GM12878 (cell line): ENCODE results near the gene PITPNC1. TPM values are rescaled to one million over a fixed set of nuclear protein-coding genes. Genes with fewer than 3 reads are reported as not detected.

Source experiments
- ATAC-seq: fragments of 200-7000 bp; cut with Tn5 transposase; 3 replicates; pipeline ENCODE4 v1.9.1; 2020; ENCODE audit warnings: mild to moderate bottlenecking, moderate library complexity
- BruUV-seq: library from RNA; stranded (reverse); fragments of 400-500 nt; replicated peaks from 2 replicates; lab custom pipeline; 2021; lab: Mats Ljungman, UMichigan
- CTCF ChIA-PET: fragments of 300-600 bp; sonication (Branson Sonifier 250); formaldehyde crosslinking; extraction: SDS; loops from one replicate; lab custom pipeline; 2021; ENCODE audit warnings: inconsistent platforms; lab: Yijun Ruan, JAX
- POLR2A ChIA-PET: fragments of 350-600 bp; formaldehyde crosslinking; extraction: SDS; loops from one replicate; lab custom pipeline; 2021; ENCODE audit warnings: inconsistent platforms; lab: Charles Lee
- RAD21 ChIA-PET: fragments of 300-600 bp; sonication (Branson Sonifier 250); formaldehyde crosslinking; loops from one replicate; lab custom pipeline; 2023; ENCODE audit warnings: antibody characterized with exemption; ENCODE audit not compliant: unreplicated experiment; lab: Charles Lee
- SMC1A ChIA-PET: fragments of 300-600 bp; sonication (Branson Sonifier 250); formaldehyde crosslinking; loops from one replicate; lab custom pipeline; 2023; ENCODE audit not compliant: unreplicated experiment, uncharacterized antibody; lab: Charles Lee
- DNase-seq: peaks from one replicate; pipeline ENCODE4 v3.0.0-alpha.2; 2011; ENCODE audit warnings: low read depth, low spot score
- FAIRE-seq: peaks from 3 replicates; lab custom pipeline; 2011; peaks lifted over from hg19 to GRCh38; lab: Jason Lieb, UNC
- H2AFZ ChIP-seq: 2 replicates; pipeline ENCODE4 v1.6.0; 2011; ENCODE audit warnings: low read depth, low read length, control low read depth; ENCODE audit not compliant: control insufficient read depth
- H3K27ac ChIP-seq: 2 replicates; pipeline ENCODE4 v1.5.1; 2011; ENCODE audit warnings: control low read depth; ENCODE audit not compliant: control insufficient read depth, insufficient read depth
- H3K27me3 ChIP-seq, 2 experiments: replicated peaks in 1 of 2; 2 replicates each; pipeline versions ENCODE4 v1.6.0 to v1.6.1; 2011; ENCODE audit warnings: low read length in 1 of 2; ENCODE audit not compliant: control insufficient read depth in 2 of 2, insufficient read depth in 2 of 2
- H3K36me3 ChIP-seq, 2 experiments: 2 replicates each; pipeline ENCODE4 v1.5.1; 2011; ENCODE audit warnings: low read length in 1 of 2; ENCODE audit not compliant: control insufficient read depth in 2 of 2, insufficient read depth in 2 of 2
- H3K4me1 ChIP-seq: 2 replicates; pipeline ENCODE4 v1.6.1; 2011; ENCODE audit warnings: mild to moderate bottlenecking, low read length, moderate library complexity, mixed read lengths; ENCODE audit not compliant: control insufficient read depth, insufficient read depth
- H3K4me2 ChIP-seq: 2 replicates; pipeline ENCODE4 v1.6.0; 2011; ENCODE audit warnings: control low read depth; ENCODE audit not compliant: control insufficient read depth, insufficient read depth
- H3K4me3 ChIP-seq: fragments of 200-600 bp; sonication (generic); 2 replicates; pipeline ENCODE4 v1.5.1; 2016
- H3K79me2 ChIP-seq: 2 replicates; pipeline ENCODE4 v1.6.0; 2011; ENCODE audit warnings: low read length; ENCODE audit not compliant: control insufficient read depth, insufficient read depth
- H3K9ac ChIP-seq: 2 replicates; pipeline ENCODE4 v1.8.0; 2011; ENCODE audit warnings: low read length, control low read depth, mixed read lengths; ENCODE audit not compliant: control insufficient read depth, insufficient read depth
- H3K9me3 ChIP-seq: replicated peaks from 3 replicates; pipeline ENCODE4 v1.5.1; 2011; ENCODE audit warnings: mild to moderate bottlenecking, low read length; ENCODE audit not compliant: control insufficient read depth, insufficient read depth
- H4K20me1 ChIP-seq: 2 replicates; pipeline ENCODE4 v1.6.0; 2011; ENCODE audit not compliant: control insufficient read depth, insufficient read depth
- EZH2 ChIP-seq: IDR thresholded peaks from 2 replicates; pipeline ENCODE4 v1.6.1; 2012; ENCODE audit warnings: low read depth, mild to moderate bottlenecking, control low read depth, inconsistent platforms, low read length, borderline replicate concordance; ENCODE audit not compliant: control insufficient read depth
- FOXK2 ChIP-seq: fragments of 450-650 bp; IDR thresholded peaks from 2 replicates; pipeline ENCODE4 v1.6.1; 2017; ENCODE audit warnings: mild to moderate bottlenecking, moderate library complexity
- HDAC6 ChIP-seq: fragments of 200-600 bp; sonication (generic); IDR thresholded peaks from one replicate; pipeline ENCODE4 v1.8.0; 2017; ENCODE audit warnings: antibody characterized with exemption; ENCODE audit not compliant: unreplicated experiment
- TCF7 ChIP-seq: IDR thresholded peaks from 2 replicates; pipeline ENCODE4 v1.6.1; 2014; ENCODE audit warnings: antibody characterized with exemption, borderline replicate concordance
- YY1 ChIP-seq: IDR thresholded peaks from 2 replicates; pipeline ENCODE4 v1.6.1; 2011; ENCODE audit warnings: low read depth, mild to moderate bottlenecking, low read length
- WGBS: methylation state at CpG from one replicate; pipeline ENCODE4 v1.1.6; 2016; ENCODE audit warnings: low lambda C conversion rate; ENCODE audit not compliant: insufficient replicate concordance, insufficient coverage; ENCODE audit errors: missing lambda C conversion rate; 5-methylcytosine and 5-hydroxymethylcytosine counted together
- in situ Hi-C: fragments of 300-500 bp; cut with MboI; formaldehyde crosslinking; loops from 9 replicates; pipeline ENCODE4 v1.14.3; 2018; ENCODE audit warnings: mixed read lengths
- intact Hi-C: fragments of 100-400 bp; cut with micrococcal nuclease; formaldehyde crosslinking; loops from one replicate; pipeline ENCODE4 v1.14.2; 2022; ENCODE audit not compliant: unreplicated experiment
- polyA plus RNA-seq, 11 experiments: library from polyadenylated mRNA; depleted of rRNA in 4 of 11; unstranded in 6 of 11; stranded (reverse) in 5 of 11; fragments of >200 nt; fragmentation: Nextera tagmentation in 4 of 11; fragmentation: Illumina TruSeq in 1 of 11; extraction: Ambion mirVana in 4 of 11; extraction: Trizol in 1 of 11; gene quantifications; 1 replicate in 1 of 11; 2 replicates in 10 of 11; pipeline versions ENCODE4 v1.2.1 to v1.2.3, GENCODE V29; 2011 to 2016; ENCODE audit warnings: inconsistent platforms in 2 of 11, missing spikeins in 2 of 11, low read depth in 1 of 11
- total RNA-seq, 4 experiments: library from RNA; depleted of rRNA in 3 of 4; stranded (reverse); fragments of >200 nt in 3 of 4; fragmentation: Illumina TruSeq in 1 of 4; extraction: Trizol in 1 of 4; gene quantifications; 2 replicates each; pipeline versions ENCODE4 v1.2.1 to v1.2.3, GENCODE V29; 2013 to 2021
- TF ChIP-seq, protein P1 (sequence below): fragments of 450-650 bp; IDR thresholded peaks from 2 replicates; pipeline ENCODE4 v1.6.1; 2017; ENCODE audit warnings: borderline replicate concordance
- TF ChIP-seq, protein P2 (sequence below): fragments of 450-650 bp; IDR thresholded peaks from 2 replicates; pipeline ENCODE4 v1.6.1; 2017; ENCODE audit warnings: low read depth, mild to moderate bottlenecking, moderate library complexity

PITPNC1 gene
- total and polyA plus RNA-seq, 10 of the 15 experiments (the other 5 are each of a cell fraction or from before 2014, with no cell fraction given) = 12.2 to 62.4 (median 47.3) TPM

DNA sequence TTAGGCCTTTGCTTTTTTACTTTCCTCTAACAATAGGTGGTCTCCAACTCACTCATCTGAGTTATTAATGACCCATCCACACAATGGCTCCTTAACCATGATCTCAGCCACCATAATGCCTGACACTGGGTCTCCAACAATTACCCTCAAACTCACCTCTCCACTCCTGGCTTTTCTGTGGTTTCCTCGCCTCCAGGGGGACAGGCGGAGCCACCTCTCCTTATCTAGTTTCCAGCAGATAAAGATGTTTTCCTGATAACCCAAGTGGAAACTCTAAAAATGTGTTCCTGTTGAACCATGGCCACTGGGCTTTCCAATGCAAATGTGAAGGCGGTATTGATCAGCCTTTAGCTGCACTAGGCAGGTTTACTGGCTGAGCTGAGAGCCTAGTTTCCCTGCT, 331.3 kb downstream of the PITPNC1 start:
- CTCF ChIA-PET = interaction anchor here (0.6 to 1.8 kb wide), 5 partner anchors 10 to 347 kb away, joined by 3 to 5 read pairs (median 3); no protein-coding TSS in a partner anchor
- no peak for FAIRE-seq
- SMC1A ChIA-PET = interaction anchor here (0.8 to 1.2 kb wide), 3 partner anchors 18 to 197 kb away, joined by 3 read pairs; no protein-coding TSS in a partner anchor
- H3K9ac ChIP-seq = no peak overlapping the region
- H3K27me3 ChIP-seq = no peaks in the 10 kb centered on the region
- RAD21 ChIA-PET = interaction anchor here (2.2 kb wide), 1 partner anchor 148 kb away, joined by 4 read pairs; no protein-coding TSS in a partner anchor
- intact Hi-C loops (no loop called here), in situ Hi-C loops (no loop called here)
- no peak overlapping the region for H3K27ac ChIP-seq
- 88% methylated on average over 3 of the region's 3 CpGs for WGBS
- no peaks in the 10 kb centered on the region for H3K36me3 ChIP-seq
- H3K79me2 ChIP-seq = no peaks in the 10 kb centered on the region
- POLR2A ChIA-PET = no interaction called here
- H4K20me1 ChIP-seq = no peaks in the 10 kb centered on the region
- TF ChIP-seq, protein P1, sequence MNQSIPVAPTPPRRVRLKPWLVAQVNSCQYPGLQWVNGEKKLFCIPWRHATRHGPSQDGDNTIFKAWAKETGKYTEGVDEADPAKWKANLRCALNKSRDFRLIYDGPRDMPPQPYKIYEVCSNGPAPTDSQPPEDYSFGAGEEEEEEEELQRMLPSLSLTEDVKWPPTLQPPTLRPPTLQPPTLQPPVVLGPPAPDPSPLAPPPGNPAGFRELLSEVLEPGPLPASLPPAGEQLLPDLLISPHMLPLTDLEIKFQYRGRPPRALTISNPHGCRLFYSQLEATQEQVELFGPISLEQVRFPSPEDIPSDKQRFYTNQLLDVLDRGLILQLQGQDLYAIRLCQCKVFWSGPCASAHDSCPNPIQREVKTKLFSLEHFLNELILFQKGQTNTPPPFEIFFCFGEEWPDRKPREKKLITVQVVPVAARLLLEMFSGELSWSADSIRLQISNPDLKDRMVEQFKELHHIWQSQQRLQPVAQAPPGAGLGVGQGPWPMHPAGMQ = no peak
- no peak for TF ChIP-seq EZH2
- TF ChIP-seq YY1 = no peak
- TF ChIP-seq TCF7 = no peak
- TF ChIP-seq, protein P2, sequence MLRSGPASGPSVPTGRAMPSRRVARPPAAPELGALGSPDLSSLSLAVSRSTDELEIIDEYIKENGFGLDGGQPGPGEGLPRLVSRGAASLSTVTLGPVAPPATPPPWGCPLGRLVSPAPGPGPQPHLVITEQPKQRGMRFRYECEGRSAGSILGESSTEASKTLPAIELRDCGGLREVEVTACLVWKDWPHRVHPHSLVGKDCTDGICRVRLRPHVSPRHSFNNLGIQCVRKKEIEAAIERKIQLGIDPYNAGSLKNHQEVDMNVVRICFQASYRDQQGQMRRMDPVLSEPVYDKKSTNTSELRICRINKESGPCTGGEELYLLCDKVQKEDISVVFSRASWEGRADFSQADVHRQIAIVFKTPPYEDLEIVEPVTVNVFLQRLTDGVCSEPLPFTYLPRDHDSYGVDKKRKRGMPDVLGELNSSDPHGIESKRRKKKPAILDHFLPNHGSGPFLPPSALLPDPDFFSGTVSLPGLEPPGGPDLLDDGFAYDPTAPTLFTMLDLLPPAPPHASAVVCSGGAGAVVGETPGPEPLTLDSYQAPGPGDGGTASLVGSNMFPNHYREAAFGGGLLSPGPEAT = no peak
- TF ChIP-seq FOXK2 = no peak
- no peak for TF ChIP-seq HDAC6
- BruUV-seq = no TSS peak
- no peaks in the 10 kb centered on the region for H3K9me3 ChIP-seq
- no peak overlapping the region for H3K4me3 ChIP-seq
- H3K4me1 ChIP-seq = no peaks in the 10 kb centered on the region
- no peak for DNase-seq
- no peak overlapping the region for H2AFZ ChIP-seq
- H3K4me2 ChIP-seq = no peak overlapping the region
- no peak for ATAC-seq
